NCI-H2171 treated with DMSO at 0.1 percent for 48 hours (cell line): ENCODE data around the gene GH2.

Source experiments
- DNase-seq: peaks from one replicate; lab custom pipeline; 2025; lab: John Stamatoyannopoulos, UW

GH2 gene

DNA sequence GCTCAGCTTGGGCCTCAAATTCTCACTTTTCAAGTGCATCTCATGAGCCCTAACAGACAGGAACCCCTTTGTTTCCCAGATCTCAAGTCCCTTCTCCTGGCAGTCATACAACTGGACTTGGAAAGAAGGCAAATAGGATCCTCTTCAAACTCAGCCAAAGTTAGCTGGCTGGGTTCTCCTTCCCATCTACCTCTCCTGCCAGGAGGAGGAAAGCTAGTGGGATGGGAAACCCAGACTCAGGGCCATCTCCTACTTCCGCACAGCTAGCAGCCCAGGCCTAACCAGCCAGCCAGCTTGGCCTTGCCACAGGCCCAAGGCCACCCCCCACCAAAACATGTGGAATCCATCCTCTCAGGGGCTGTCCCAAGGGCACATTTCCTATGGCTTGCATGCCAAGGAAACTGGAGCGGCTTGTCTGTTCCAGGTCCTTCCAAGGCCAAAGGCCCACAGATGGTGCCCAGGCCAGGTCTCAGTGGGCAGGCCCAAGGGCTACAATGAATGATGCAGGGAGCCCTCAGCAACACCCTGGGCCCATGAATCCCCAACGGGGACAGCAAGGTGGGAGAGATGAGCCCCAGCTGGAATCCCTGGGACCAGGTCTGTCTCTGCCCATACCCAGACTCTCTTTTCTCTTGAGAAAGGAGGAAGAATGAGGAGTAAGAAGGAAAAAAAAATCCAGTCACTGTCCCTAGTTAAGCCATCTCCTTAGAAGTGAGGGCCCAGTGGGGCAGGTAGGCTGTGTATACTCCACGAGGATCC is 41.0 kb downstream of the GH2 start:
- DNase-seq, result no peak

DNA sequence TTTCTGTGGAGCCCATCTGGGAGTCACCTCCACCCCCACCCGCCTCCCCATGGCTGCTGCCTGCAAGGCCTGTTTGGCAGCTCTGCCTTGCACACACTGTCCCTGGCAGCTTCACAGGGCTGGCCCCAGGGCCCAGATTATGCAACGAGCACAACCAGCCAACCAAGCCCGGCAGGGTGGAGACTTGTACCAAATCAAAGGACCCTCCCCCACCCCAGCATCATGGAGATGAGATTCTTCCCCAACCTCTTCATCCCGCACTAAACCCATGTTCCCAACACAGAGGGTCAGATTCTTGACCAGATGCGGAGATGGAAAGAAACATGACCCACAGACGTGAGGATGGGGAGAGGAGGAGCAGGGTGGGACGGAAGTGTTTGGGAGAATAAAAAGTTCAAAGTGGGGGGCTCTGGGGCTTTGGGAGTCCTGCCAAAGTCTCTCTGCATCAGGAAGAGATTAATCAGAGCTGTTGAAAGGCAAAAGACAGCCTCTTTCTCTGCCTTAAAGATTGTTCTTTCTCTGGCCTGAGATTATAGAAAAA is 43.0 kb downstream of the GH2 start:
- no peak for DNase-seq

DNA sequence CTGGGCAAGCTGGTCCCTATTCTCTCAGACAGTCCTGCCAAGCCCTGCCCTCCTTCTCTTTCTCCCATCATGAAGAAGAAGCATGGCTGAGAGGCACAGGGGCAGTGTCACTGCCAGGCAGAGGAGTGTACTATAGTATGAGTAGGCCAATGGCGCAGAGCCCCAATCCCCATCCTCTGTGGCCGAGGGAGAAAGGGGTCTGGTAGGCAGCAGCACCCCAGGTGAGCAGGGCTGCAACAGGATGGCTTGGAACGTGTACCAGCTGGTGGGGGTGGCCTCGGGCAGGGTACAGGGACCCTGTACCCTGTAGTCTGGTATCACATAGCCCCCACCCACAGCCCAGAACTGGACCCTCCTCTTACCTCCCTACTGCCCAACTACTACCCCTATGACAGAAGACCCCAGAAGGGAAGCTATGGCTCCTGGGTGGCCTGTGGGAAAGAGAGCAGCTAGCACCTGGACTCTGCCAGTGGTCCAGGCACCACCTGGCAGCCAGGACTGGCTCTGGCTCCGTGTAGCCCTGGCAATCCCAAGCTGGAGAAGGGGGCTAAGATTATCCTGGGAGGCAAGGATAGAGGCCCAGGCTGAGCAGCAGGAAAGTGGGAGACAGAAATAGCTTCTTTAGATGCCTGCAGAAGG is 43.7 kb downstream of the GH2 start:
- no peak for DNase-seq

DNA sequence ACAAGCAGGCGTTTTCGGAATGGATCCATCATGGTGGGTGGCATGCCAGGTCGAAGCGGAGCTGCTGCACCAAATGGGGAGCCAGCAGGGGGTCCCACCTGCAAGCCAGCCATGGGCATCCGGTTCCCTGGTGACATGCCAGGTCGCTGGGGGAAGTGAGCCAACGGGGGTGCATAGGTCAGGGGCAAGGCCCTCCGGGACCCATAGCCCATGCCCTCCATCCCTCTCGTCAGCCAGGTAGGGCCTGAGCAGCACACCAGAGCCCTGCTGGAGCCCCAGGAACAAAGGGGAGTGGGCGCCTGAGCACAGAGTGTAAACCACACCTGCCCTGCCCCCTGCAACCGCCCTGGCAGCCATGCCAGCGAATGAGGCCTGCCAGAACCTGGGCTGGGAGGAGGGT is 44.3 kb downstream of the GH2 start:
- DNase-seq, result no peak

DNA sequence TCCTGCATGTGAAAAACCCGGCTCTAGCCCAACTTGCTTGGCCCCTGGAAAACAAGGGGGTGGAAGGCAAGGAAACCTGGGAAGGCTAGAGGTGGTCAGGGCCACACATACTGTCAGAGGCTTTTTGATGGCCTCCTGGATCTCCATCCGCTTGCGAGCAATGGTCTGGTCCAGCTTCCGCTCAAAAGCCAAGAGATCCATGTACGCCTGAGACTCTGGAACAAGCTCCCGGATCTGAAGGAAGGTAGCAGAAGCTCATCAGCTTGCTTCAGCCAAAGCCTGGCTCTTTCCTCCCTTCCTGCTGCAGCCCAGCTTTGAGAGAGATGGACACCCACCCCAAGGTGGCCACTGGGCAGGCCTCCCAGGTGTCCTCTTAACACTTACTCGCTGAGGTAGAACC is 44.9 kb downstream of the GH2 start:
- no peak for DNase-seq

DNA sequence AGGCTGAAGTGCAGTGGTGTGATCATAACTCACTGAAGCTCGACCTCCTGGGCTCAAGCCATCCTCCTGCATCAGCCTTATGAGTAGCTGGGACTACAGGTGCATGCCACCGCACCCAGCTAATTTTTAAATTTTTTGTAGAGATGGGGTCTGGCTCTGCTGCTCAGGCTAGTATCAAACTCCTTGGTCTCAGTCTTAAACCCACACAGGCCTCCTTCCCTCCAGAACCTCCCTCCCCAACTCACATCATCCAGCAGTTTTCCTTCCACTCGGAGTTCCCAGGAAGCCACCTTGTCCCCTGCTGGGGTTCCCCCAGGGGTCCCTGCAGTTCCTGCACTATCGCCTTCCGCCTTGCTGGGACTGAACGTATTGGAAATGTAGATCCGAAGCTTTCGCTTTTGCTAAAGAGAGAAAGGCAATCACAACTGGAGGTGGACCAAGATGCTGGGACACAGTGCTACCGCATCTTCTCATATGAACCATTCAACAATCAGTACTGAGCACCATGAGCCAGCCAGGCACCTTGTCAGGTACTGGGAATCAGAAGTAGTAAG is 46.5 kb downstream of the GH2 start:
- DNase-seq, result no peak

DNA sequence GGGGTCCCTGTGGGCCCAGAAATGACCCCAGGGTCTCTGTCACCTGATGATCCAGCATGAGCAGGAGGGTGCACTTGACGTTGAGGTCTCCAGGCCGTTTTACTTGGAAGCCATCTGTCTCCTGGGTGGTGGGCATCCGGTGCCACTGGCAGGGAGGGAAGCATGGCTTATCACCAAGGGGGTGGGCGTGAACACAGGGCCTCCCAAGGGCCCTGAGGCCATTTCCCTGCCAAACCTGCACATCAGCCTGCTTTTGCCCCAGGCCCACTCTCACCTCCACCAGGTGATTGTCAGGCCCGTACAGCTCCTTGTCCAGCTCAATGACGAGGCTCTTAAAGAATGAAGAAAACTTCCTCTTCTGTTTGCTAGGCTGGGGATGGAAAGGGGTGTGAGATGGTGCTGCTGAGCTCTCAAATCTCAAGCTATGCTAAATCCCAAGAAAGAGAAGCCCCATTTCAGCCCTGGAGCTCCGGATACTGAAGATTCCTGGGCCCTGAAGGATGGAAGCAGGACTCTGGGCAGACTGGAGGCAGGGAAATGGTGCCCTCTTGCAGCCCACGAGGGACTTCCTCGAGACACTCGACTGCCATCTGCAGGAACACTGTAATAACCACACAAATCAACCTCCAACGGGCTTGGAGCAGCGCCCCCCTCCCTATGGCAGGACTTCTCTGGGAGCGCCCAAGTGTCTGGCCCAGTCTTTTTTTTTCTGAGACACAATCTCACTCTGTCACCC is 47.1 kb downstream of the GH2 start:
- DNase-seq, result peak; percentile 83

DNA sequence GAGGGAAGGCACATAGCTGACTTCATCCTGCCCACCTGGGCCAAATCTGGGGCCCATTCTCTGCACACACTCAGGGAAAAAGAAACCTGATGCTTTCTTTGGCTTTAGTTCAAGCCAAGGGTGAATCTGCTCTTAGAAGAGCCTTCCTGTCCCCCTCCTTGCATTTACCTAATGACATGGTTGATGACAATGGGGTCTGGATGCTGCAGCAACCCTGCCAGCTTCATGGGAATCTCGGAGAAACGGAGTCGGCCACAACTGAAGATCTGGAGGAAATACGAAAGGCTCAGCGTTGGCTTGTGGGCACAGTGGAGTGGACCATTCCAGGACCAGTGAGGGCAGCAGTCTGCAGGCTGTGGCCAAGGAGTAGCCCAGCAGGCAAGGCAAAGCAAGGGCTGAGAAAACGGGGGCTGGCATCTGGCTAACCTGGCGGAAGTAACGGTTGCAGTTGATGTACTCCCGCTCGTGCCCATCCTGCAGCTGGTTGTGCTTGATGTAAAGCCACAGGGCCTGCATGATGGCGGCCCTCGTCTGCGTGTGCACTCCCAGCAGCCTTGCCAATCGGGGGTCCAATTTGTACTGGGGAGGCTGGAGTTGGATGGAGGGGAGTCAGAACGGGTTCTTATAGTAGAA is 47.9 kb downstream of the GH2 start:
- no peak for DNase-seq

DNA sequence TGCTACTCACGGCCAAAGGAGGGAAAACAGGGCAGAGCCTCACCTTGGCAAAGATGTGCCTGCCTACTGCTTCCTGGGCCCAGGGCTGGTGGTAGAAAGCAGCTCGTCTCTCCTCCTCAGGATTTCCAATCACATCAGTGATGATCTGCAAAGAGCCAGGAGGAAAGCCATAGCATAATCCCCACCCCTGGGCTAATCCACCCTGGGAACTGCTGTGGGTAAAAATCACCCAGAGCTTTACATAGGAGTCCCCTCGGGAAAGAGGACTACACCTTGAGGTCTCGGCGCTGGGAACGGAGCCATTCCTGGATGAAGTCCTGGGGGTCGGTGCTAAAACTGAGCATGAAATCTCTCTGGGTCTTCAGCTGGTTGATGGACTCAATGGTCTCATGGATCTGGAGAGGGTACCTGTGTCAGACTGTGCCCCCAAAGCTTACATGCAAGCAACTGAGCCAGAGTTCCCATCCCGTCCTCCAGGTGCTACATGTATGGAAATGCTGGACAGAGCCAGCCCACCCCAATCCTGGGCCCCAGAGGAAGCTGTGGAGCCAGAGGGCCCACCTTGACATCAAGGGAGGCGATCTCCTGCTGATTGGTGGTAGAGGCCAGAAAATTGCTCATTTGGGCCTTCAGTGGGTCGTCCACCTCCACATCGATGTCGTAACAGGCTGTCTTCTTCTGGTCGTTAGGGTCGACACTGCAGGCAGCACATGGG is 48.6 kb downstream of the GH2 start:
- DNase-seq, result no peak

DNA sequence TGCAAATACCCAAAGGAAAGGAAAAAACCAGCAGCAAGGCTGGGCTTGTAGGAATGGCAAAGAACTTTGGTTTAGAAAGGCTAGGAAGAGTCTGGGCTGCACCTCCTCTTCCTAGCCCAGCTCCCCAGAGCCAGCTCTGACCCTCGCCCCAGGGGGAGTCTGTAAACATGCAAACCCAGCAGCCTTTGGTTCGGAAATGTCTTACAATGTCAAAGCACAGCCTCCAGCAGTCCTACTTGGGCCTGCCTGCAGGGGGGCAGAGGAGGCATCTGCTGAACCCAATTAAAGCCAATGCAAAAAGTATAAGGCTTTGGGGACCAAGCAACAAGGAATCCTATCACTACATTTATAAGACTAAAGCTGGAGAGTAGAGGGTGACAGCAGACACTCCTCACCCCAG is 49.3 kb downstream of the GH2 start:
- DNase-seq, result no peak

DNA sequence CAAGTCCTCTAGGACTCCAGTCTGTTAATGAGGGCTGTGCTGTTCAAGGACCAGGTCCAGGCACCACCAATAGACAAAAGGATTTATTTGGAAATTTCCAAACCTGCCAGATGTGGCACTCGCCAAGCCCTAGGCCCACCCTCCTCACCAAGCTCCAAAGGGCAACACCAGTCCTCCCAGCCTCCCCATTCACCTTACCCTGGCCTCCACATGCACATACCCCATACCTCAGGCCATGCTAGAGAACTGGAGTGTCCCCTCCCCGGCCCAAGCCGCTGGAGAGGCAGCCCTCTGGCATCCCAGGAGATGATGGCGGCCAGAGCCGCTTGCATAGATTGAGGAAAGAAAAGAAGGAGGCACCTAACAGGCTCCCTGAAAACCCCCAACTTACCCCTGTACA is 49.7 kb downstream of the GH2 start:
- no peak for DNase-seq

DNA sequence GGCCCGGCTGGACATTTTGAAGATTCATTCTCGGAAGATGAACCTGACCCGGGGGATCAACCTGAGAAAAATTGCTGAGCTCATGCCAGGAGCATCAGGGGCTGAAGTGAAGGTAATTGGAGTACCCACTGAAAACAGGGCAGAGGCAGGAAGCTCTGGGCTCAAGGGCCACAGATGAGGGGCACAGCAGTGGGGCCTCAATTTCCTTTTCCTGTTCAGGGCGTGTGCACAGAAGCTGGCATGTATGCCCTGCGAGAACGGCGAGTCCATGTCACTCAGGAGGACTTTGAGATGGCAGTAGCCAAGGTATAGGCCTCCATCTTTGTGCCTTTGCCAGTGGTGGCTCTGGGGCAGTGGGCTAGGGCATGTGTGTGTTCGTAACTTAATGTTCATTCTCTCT is 50.2 kb downstream of the GH2 start:
- no peak for DNase-seq

DNA sequence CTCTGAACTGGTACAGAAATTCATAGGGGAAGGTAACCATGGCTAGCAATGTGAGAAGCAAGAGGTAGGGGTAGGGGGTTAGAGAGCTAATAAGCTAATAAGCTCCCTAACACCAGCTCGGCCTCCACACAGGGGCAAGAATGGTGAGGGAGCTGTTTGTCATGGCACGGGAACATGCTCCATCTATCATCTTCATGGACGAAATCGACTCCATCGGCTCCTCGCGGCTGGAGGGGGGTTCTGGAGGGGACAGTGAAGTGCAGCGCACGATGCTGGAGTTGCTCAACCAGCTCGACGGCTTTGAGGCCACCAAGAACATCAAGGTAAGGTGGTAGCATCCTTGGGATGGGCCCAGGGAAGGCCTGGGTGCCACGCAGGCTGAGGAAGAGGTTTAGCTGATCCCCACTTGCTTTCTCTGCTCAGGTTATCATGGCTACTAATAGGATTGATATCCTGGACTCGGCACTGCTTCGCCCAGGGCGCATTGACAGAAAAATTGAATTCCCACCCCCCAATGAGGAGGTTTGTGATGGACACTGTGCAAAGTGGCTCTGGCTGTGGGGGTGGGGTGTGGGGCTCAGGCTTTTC is 50.7 kb downstream of the GH2 start:
- DNase-seq, result no peak

DNA sequence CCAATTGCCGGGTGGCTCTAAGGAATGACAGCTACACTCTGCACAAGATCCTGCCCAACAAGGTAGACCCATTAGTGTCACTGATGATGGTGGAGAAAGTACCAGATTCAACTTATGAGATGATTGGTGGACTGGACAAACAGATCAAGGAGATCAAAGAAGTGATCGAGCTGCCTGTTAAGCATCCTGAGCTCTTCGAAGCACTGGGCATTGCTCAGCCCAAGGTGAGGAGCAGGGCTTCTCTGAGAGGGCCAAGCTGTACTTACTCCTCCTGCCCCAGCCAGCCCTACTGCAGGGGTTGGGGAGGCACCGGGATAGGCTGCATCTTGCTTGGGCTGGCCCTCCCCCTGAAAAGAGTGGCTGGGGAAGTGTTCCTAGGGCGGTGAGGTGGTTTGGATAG is 51.5 kb downstream of the GH2 start:
- no peak for DNase-seq
